GF-D8 (cell line): ENCODE data around the gene TIMM13.
"Not testable (repeated sequence)": the region's sequence is repeated elsewhere in the genome, so short reads cannot be mapped to it uniquely, and the experiment has no call there.

Source experiments
- DNase-seq: peaks from one replicate; lab custom pipeline; 2025; lab: John Stamatoyannopoulos, UW

TIMM13 gene

DNA sequence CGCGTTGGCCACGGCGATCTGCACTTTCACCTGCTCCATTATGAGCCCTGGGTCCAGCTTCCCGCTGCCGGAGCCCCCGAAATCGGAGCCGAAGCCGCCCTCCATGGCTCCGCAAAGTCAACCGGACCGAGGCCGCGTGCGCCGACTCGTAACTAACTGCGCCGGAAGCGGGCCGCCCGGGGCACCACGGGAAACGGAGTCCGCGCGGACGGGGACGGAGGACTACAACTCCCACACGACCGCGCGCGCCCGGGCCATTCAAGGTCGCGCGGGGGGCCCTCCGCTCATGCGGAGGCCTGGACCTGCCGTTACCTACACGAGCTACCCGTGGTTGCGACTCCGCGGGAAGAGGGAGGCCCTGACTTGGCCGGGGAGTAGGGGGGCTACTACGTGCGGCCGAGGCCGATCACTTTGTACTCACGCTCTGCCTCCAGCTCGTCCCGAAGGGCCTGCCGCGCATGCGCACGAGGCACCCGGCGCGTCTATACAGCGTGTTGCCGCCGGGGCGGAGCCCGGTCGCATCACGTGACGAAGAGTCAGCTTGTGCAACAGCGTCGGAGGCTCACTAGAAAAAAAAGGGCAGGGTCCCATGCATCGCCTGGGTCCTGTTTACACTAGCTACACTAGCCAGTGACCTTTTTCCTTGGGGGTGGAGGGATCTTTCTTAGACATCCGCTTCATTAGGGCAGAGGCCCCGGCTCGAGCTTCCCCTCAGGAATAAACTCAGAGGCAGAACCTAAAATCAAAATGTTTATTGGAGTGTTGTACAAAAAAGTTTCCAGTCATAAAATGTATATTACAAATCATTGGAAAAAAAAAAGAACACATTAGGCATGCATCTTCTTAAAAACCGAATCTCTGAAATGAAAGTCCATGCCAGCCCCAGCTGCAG, at the start of gene TIMM13:
Gene TIMM13, minus strand, starts transcription at position 158 of the 892 bp plus-strand sequence. Its CDS starts 53 bp downstream, at position 105.
- DNase-seq: peak; percentile 78

DNA sequence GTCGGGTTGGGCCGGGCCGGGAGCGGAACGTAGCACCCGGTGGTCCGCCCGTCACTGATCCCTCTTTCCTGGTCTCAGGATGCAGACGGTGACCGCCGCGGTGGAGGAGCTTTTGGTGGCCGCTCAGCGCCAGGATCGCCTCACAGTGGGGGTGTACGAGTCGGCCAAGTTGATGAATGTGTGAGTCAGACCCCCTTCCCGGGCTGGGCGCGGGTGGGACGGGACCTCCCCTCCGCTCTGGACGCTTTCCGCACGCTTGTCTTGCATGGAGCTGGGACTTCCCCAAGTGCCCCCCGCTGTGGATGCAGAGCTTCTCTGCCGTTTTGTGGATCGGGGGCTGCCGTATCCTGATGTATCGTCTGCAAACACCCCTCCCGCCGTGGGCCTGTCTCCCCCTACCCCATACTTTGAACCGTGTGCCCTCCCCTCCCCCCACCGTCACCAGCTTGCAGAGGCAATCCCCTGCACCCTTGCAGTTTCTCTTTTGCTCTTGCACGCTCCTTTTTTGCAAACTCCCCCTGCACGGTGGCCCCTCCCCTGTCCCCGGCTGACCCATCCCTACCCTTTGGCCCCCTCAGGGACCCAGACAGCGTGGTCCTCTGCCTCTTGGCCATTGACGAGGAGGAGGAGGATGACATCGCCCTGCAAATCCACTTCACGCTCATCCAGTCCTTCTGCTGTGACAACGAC, 49.2 kb upstream of the TIMM13 start:
- no peak for DNase-seq

DNA sequence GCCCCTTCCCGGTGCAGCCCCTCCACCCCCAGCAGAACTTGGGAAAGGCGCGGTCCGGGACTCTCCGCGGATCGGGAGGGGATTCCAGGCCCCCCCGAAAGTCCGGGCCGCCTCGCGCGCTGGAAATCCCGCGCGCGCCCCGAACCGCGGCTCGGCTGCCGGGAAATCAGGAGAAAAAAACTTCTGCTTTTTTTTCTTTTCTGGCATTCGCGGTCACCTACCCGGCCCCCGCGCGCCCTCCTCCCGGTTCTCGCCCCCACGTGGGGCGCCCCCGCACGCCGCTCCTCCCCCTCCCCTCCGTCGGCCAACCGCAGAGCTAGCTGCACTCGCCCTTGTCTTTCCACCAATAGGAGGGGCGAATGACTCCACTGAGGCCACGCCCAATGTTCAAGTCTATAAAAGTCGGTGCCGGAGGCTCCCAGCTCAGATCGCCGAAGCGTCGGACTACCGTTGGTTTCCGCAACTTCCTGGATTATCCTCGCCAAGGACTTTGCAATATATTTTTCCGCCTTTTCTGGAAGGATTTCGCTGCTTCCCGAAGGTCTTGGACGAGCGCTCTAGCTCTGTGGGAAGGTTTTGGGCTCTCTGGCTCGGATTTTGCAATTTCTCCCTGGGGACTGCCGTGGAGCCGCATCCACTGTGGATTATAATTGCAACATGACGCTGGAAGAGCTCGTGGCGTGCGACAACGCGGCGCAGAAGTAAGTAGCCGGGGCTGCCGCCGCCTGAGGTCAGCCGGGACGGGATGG, 48.5 kb upstream of the TIMM13 start, which contains the start of gene GADD45B:
Gene GADD45B, plus strand, starts transcription at position 426 of the 749 bp plus-strand sequence. Its CDS starts 232 bp downstream, at position 658.
- DNase-seq: peak; percentile 90

DNA sequence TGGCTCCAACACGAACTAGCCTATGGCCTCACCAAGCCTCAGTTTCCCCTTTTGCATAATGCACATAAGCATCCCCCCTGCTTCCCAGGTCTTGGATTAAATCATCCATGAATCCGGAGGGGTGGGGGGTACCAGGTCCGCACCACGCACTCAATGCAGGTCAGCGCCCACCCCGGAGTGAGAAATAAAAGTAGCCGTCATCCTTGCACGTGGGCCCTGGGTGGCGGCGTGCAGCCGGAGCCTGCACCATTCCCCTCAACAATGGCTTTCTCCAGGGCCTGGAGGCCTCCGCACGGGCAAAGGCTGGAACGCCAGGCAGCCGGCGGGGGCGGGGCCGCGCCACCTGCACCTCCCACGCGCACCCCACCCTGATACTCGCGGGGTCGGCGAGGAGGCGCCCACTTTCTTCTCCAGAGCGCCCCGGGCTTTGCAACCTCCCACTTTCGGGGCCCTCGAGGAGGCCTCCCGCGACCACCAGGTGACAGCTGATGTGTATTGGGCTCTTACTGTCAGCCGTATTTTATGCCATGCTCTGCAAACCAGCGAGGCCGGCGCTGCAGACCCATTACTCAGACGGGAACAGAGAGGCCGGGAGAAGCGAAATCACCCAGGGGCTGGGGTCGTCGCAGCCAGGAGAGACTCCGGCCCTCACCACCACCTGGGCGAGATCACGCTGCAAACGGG, 47.8 kb upstream of the TIMM13 start:
- DNase-seq: peak; percentile 47

DNA sequence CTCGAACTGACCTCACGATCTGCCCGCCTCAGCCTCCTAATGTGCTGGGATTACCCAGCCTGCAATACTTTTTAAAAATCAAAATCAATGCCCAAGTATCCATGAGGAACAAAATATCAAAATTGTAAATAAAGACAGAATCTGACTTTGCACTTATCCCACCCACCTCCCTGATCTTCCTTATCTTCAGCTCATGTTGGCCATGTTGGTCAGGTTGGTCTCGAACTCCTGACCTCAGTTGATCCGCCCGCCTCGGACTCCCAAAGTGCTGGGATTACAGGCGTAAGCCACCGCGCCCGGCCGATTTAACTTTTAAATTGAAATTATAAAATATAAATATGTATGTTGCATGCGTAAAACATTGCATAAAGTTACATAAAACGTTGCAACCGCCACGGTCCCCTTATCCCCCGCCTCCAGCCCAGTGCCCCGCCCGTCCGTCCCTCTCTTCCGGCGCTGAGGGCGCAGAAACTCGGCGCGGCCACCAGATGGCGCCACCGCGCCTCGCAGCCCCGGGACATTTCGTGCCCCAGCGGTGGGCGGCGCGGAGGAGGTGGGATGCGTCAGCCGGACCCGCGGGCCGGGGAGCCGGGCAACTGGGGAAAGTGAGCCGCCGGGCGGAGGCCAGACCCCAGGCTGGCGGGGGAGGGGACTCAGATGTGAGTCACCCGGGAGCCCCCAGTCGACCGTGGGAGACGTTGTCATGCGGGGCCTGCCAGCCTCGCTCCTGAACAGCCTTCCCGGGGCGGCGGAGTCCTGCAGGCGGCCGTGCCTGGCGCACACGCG, 47.0 kb upstream of the TIMM13 start:
- DNase-seq: peak; percentile 24

DNA sequence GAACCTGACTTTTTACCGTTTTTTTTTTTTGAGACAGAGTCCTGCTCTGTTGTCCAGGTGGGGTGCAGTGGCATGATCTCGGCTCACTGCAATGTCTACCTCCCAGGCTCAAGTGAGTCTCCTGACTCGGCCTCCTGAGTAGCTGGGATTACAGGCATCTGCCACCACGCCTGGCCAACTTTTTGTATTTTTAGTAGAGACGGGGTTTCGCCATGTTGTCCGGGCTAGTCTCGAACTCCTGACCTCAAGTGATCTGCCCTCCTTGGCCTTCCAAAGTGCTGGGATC, 42.5 kb upstream of the TIMM13 start:
- not testable (repeated sequence) for DNase-seq

DNA sequence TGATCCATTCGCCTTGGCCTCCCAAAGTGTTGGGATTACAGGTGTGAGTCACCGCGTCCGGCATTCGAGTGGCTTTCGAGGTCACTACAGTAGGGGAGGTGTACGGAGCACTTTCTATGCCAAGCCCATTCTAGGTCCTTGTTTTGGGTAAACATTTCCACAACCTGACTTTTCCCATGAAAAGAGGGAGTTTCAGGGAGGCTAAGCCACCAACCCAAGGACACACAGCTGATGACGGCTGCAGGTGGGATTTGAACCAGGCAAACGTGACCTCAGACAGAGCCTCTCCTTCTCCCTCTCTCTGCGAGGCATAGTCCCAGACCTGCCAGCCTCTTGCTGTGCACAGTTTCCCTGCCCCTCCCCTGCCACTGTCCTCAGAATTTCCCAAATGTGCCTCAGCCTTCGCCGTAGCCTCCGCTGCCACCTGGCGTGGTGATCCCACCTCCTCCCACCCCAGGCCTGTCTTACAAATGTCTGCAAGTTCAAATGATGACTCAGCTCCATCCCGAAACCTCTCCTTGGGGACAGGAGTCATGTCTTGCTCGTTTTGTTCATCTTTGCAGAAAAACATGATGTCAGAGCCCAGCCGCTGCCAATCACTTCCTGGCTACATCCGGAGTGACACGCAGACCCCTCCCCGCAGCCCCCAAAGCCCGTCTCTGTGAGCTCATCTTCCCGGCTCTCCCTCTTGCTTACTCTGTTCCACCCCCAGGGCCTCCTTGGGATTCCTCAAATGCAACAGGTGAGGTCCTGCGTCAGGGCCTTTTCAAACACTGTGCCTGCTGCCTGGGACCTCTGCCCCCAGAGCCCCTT, 41.9 kb upstream of the TIMM13 start:
- no peak for DNase-seq

DNA sequence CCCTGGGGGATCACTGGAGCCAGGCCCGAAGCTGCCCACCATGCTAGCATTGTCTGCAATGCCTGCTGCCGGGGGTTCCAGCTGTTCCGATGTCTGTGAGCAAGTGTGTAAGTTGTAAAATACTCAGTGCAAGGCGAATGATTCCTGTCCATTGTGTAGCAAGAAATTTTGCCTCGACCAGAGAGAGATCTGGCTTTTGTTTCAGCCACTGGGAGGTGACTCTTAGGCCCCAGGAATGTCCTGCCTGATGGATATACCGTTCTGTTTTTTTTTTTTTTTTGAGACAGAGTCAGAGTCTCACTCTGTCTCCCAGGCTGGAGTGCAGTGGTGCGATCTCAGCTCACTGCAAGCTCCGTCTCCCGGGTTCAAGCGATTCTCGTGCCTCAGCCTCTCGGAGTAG, 41.2 kb upstream of the TIMM13 start:
- DNase-seq: no peak

DNA sequence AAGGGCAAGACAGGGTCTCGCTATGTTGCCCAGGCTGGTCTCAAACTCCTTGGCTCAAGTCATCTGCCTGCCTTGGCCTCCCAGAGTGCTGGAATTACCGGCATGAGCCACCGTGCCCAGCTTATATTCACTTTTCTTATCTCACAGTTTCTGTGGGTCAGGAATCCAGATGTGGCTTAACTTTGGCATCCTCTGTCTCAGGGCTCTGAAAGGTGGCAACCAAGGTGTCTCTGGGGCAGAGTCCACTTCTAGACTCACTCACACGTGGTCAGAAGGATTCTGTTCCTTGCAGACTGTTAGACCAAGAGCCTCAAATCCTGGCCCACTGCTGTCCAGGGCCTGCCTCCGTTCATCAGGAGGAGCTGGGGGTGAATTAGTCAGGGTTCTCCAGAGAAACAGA, 37.0 kb upstream of the TIMM13 start:
- DNase-seq: no peak

DNA sequence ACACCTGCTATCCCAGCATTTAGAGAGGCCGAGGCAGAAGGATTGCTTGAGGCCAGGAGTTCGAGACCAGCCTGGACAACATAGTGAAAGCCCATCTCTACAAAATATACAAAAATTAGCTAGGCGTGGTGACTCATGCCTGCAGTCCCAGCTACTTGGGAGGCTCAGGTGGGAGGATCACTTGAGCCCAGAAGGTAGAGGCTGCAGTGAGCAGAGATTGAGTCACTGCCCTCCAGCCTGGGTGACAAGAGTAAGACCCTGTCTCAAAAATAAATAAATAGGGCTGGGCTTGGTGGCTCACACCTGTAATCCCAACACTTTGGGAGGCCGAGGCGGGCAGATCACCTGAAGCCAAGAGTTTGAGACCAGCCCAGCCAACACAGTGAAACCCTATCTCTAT, 36.3 kb upstream of the TIMM13 start:
- not testable (repeated sequence) for DNase-seq

DNA sequence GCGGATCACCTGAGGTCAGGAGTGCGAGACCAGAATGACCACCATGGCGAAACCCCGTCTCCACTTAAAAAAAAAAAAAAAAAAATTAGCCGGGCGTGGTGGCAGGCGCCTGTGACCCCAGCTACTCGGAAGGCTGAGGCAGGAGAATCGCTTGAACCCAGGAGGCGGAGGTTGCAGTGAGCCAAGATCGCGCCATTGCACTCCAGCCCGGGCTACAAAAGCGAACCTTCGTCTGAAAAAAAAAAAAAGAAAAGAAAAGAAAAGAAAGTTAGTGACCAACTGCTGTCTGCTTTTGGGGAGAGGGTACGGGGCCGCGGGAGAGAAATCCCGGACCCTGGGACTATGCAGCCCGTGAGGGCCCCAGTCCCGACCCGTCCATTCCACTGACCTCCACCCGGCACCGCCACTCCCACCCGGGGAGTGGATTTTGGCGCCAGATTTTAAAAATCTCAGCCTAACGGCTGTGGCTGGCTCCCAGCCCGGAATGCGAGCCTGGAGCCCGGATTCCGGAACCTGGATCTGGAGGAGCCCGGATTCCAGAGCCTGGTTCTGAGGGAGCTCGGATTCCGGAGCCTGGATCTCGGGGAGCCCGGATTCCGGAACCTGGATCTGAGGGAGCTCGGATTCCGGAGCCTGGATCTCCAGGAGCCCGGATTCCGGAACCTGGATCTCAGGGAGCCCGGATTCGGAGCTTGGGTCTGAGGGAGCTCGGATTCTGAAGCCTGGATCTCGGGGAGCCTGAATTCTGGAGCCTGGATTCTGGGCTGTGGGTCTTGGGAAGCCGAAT, 35.4 kb upstream of the TIMM13 start:
- DNase-seq: no peak

DNA sequence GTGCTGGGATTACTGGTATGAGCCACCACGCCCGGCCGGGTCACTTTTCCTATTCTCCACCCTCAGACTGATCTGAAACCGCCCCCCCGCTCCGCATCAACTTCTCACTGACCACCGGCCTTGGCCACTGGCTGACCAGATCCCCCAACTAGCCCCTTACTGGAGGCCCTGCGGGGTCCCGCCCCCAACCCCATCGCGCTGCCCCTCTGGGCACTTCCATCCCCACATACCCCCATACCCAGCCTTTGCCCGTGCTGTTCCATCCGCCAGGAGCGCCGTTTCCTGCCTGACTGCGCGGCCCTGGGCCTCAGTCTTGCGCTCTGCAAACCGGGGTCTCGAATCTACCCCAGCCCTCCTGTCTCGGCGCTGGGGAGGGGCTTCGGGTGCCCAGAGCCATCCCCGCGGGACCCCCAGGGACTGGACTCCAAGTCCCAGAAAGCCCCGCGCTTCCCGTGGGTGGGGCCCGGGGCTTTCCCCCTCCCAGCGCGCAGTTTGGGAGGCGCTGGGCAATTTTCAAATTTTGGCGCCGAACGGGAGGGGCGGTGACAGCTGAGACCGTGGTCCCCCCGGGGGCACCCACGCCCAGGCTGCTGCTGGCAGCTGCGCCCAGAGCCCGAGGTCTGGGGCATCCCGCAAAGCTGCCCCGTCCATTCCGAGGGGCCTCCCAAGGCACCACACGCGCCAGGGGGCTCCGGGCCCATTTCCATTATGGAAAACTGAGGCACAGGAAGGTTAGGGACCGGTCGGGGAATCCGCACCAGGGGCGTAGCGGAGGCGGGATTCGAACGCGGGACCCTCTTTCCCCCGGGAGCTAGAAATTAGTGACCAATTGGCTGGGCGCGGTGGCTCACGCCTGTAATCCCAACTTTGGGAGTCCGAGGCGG, 34.6 kb upstream of the TIMM13 start:
- DNase-seq: no peak

DNA sequence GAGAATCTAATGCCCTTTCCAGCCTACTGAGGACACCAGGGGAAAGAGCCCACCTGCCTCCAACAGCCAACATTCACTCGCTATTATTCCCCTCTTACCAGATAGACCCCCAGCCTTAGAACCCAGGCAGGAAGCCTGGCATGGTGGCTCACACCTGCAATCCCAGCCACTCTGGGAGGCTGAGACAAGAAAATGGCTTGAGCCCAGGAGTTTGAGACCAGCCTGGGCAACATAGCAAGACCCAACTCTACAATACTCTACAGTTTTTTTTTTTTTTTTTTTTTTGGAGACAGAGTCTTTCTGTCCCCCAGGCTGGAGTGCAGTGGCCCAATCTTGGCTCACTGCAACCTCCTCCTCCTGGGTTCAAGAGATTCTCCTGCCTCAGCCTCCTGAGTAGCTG, 32.9 kb upstream of the TIMM13 start:
- no peak for DNase-seq

DNA sequence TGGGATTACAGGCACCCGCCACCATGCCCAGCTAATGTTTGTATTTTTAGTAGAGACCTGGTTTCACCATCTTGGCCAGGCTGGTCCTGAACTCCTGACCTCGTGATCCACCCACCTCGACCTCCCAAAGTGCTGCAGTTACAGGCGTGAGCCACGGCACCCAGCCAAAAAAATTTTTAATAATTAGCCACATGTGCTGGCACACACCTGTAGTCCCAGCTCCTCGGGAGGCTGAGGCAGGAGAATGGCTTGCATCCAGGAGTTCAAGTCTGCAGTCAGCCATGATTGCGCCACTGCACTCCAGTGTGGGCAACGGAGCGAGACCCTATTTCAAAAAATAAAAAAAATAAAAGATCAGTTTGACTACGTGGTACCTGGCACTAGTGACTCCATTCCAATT, 31.4 kb upstream of the TIMM13 start:
- not testable (repeated sequence) for DNase-seq

DNA sequence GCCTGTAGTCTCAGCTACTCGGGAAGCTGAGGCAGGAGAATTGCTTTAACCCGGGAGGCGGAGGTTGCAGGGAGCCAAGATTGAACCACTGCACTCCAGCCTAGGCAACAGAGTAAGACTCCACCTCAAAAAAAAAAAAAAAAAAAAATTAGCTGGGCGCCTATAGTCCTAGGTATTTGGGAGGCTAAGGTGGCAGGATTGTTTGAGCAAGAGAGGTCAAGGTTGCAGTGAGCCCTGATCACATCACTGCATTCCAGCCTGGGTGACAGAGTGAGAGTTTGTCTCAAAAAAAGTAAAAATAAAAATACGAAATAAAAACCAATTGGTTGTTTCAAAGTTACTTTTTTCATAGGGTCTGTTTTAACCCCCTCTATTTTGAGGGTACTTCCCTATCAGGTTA, 30.7 kb upstream of the TIMM13 start:
- DNase-seq: no peak

DNA sequence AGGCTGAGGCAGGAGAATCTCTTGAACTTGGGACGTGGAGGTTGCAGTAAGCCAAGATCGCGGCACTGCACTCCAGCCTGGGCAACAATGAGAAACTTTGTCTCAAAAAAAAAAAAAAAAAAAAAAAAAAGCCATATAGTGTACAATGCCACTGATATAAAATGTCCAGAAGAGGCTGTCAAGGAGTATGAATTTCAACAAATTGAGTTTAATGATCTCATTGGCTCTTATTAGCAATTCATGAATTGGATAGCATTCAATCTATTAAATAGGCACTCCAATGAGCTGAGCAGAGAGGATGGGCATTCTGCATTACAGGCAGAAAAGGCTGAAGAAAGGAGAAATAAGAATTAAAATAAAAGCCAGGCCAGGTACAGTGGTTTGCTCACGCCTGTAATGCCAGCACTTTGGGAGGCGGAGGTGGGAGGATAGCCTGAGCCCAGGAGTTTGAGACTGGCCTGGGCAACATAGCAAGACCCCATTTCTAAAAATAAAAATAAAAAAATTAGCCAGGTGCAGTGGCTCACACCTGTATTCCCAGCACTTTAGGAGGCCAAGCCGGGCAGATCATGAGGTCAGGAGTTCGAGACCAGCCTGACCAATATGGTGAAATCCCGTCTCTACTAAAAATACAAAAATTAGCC, 30.1 kb upstream of the TIMM13 start:
- no peak for DNase-seq

DNA sequence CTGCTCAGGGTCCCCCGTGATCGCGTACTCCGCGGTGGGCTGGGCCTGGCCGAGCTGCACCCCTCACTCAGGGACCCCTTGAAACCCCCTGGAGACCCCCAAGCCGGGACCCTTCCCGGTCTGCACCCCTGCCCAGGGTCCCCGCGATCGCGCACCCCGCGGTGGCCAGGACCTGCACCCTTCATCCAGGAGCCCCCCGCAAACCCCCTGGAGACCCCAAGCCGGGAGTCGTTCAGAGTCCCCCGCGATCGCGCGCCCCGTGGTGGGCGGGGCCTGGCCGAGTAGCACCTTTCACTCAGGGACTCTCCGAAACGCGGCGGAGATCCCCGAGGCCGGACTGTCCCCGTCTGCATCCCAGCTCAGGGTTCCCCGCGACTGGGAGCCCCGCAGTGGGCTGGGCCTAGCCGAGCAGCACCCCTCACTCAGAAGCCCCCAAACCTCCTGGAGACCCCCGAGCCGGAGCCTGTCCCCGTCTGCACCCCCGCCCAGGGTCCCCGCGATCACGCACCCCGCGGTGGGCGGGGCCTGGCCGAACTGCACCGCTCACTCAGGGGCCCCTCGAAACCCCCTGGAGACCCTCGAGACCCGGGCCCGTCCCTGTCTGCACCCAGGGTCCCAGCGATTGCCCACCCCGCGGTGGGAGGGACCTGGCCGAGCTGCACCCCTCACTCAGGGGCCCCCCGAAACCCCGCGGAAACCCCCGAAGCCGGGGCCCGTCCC, 28.6 kb upstream of the TIMM13 start:
- no peak for DNase-seq
